ENCODE data around the gene ZNF185. TPM values are rescaled to one million over a fixed set of nuclear protein-coding genes. Genes with fewer than 3 reads are reported as not detected.

Gene ZNF185
- total RNA-seq, 1 donor from 2014 or later, result 14.8 TPM

DNA sequence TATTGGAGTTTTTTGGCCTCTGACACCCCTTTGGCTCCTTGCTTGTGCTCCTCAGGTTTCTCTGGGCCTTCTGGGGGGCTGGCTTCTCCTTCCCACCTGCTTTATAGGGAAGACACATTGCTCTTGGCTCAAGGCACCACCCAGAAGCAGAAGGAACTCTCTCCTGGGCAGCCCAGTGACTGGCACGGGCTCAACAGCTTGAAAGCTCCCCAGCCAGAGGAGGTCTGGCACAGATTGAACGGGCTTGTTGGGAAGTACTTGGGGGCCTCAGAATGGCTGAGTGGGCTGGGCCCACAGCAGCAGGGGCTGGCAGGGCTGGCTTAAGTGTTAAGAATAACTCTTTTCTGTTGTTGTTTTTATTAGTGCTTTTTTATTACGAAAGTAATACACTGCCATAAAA lies 11.2 kb upstream of the ZNF185 start:
- no peak overlapping the region for H3K4me2 ChIP-seq
- Mint-ChIP-seq H3K27ac (no peak overlapping the region), H3K4me3 (no peak overlapping the region), H3K36me3 (no peaks in the 10 kb centered on the region), H3K27me3 (ENCODE audit: insufficient read depth, low read depth) (peaks cover 14% of the 10 kb centered on the region), H3K4me1 (peaks cover 3% of the 10 kb centered on the region), H3K9me3 (peaks cover 12% of the 10 kb centered on the region)
- no peak overlapping the region for H3K9ac ChIP-seq
- H3K4me3 ChIP-seq, result no peak overlapping the region
- no peaks in the 10 kb centered on the region for H4K20me1 ChIP-seq (ENCODE audit: low read depth)
- TF ChIP-seq EZH2 (IDR thresholded peaks at IDR 0.05) (no peak), EZH2phosphoT487 (IDR thresholded peaks at IDR 0.05) (no peak)
- TF ChIP-seq, protein P1, sequence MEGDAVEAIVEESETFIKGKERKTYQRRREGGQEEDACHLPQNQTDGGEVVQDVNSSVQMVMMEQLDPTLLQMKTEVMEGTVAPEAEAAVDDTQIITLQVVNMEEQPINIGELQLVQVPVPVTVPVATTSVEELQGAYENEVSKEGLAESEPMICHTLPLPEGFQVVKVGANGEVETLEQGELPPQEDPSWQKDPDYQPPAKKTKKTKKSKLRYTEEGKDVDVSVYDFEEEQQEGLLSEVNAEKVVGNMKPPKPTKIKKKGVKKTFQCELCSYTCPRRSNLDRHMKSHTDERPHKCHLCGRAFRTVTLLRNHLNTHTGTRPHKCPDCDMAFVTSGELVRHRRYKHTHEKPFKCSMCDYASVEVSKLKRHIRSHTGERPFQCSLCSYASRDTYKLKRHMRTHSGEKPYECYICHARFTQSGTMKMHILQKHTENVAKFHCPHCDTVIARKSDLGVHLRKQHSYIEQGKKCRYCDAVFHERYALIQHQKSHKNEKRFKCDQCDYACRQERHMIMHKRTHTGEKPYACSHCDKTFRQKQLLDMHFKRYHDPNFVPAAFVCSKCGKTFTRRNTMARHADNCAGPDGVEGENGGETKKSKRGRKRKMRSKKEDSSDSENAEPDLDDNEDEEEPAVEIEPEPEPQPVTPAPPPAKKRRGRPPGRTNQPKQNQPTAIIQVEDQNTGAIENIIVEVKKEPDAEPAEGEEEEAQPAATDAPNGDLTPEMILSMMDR (IDR thresholded peaks at IDR 0.05), result no peak
- no peaks in the 10 kb centered on the region for H3K9me3 ChIP-seq (ENCODE audit: low read depth)
- H3K27ac ChIP-seq, result no peak overlapping the region
- no peaks in the 10 kb centered on the region for H3K36me3 ChIP-seq
- DNase-seq (ENCODE audit: low spot score), result no peak
- H3K79me2 ChIP-seq (ENCODE audit: low read depth), result no peaks in the 10 kb centered on the region
- H3F3A ChIP-seq (ENCODE audit: low read depth), result no peaks in the 10 kb centered on the region
- no peaks in the 10 kb centered on the region for H3K4me1 ChIP-seq
- no peaks in the 10 kb centered on the region for H3K27me3 ChIP-seq
- no peak overlapping the region for H2AFZ ChIP-seq (replicated peaks)

DNA sequence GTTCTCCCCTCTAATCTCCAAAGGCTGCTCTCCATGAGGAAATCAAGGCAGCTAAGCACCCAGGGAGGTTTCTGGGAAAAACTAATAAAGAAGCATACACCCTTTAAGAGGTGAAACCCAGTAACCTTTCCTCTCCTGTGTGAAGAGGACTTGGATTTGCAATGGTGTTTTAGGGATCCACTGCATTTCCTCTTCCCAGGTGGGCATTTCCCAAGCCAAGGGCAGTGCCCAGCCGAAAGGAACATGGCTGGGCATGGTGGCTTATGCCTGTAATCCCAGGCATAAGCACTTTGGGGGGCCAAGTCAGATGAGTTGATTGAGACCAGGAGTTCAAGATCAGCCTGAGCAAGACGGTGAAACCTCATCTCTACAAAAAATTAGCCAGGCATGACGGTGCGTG lies 5.4 kb upstream of the ZNF185 start:
- Histone ChIP-seq H3K9ac (no peak overlapping the region), H3K9me3 (ENCODE audit: low read depth) (no peaks in the 10 kb centered on the region), H3K4me3 (no peak overlapping the region), H3K27ac (no peak overlapping the region), H3K4me2 (no peak overlapping the region), H3F3A (ENCODE audit: low read depth) (no peaks in the 10 kb centered on the region), H2AFZ (replicated peaks) (no peak overlapping the region), H4K20me1 (ENCODE audit: low read depth) (no peaks in the 10 kb centered on the region), H3K36me3 (no peaks in the 10 kb centered on the region), H3K79me2 (ENCODE audit: low read depth) (no peaks in the 10 kb centered on the region), H3K27me3 (no peaks in the 10 kb centered on the region), H3K4me1 (peaks cover 9% of the 10 kb centered on the region)
- H3K4me1 Mint-ChIP-seq, result peaks cover 22% of the 10 kb centered on the region
- TF ChIP-seq, protein P1 (IDR thresholded peaks at IDR 0.05), result no peak
- TF ChIP-seq EZH2phosphoT487 (IDR thresholded peaks at IDR 0.05) (no peak), EZH2 (IDR thresholded peaks at IDR 0.05) (no peak)
- DNase-seq (ENCODE audit: low spot score), result no peak
- H3K4me3 Mint-ChIP-seq, result no peak overlapping the region
- H3K9me3 Mint-ChIP-seq, result peaks cover 24% of the 10 kb centered on the region
- H3K27ac Mint-ChIP-seq, result no peak overlapping the region
- peaks cover 2% of the 10 kb centered on the region for H3K36me3 Mint-ChIP-seq
- H3K27me3 Mint-ChIP-seq (ENCODE audit: insufficient read depth, low read depth), result peaks cover 13% of the 10 kb centered on the region

DNA sequence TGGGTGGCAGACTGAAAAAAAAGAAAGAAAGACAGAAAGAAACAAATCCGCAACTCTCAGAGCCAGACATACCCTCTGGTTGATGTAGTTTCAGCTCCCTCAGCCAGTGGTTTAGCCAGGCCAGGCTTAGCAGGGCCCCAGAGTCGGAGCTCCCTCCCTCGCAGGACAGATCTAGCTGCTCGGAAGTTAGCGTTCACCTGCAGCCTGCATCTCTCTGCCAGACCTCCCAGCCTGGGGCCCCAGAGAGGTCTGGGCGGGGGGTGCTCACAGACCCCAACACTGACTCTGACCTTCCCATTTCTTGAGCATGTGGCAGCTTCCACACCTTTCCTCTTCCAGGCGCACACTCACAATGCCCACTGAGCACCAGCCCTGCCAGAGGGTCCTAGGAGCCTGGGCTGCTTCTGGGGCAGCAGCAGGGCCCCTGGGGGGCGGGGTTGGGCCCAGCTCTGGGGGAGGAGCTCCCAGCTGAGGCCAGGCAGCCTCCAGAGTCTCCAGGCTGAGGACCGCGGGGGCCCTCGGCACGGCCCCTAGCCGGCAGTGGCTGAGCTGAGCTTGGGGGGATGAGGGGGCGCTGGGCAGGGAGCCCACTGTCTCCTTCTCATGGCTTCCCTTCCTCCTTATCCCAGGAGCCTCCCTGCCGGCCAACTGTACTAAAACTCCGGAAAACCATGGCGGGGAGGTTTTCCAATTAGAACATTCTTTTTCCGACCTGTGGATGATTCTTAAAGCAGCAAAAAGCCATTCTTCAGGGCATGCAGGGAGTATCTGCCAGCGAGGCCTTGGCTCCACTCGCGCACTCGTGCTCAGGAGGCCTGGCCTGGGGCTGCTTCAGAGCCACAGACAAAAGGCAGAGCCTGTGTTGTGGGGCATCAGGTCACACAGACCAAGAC lies 4.6 kb upstream of the ZNF185 start:
- Histone ChIP-seq H2AFZ (replicated peaks) (peak overlapping the region; percentile 42), H3K79me2 (ENCODE audit: low read depth) (no peaks in the 10 kb centered on the region), H3K4me1 (peaks cover 9% of the 10 kb centered on the region), H3K9ac (no peak overlapping the region), H4K20me1 (ENCODE audit: low read depth) (no peaks in the 10 kb centered on the region), H3K9me3 (ENCODE audit: low read depth) (no peaks in the 10 kb centered on the region), H3K27ac (no peak overlapping the region), H3K4me3 (no peak overlapping the region), H3K27me3 (no peaks in the 10 kb centered on the region), H3F3A (ENCODE audit: low read depth) (no peaks in the 10 kb centered on the region), H3K4me2 (no peak overlapping the region), H3K36me3 (no peaks in the 10 kb centered on the region)
- H3K27me3 Mint-ChIP-seq (ENCODE audit: insufficient read depth, low read depth), result peaks cover 14% of the 10 kb centered on the region
- H3K4me1 Mint-ChIP-seq, result peaks cover 22% of the 10 kb centered on the region
- no peak for TF ChIP-seq EZH2 (IDR thresholded peaks at IDR 0.05)
- no peak for TF ChIP-seq EZH2phosphoT487 (IDR thresholded peaks at IDR 0.05)
- TF ChIP-seq, protein P1 (IDR thresholded peaks at IDR 0.05), result no peak
- peaks cover 24% of the 10 kb centered on the region for H3K9me3 Mint-ChIP-seq
- peaks cover 2% of the 10 kb centered on the region for H3K36me3 Mint-ChIP-seq
- peak; percentile 21 for DNase-seq (ENCODE audit: low spot score)
- H3K27ac Mint-ChIP-seq, result peak overlapping the region; percentile 91
- no peak overlapping the region for H3K4me3 Mint-ChIP-seq
